ENCODE measurements around the gene POP4.
A peak's percentile ranks its signal among the peaks of the same experiment; 100 is the strongest.

The POP4 gene

GRCh38 chr19:29664753-29665214 lies 58.7 kb downstream of the POP4 start:
- DNase-seq = no peak

- peak; percentile 84 for DNase-seq
Measured at GRCh38 chr19:29665215-29665825, 59.2 kb downstream of the POP4 start, which contains the start of gene PLEKHF1. TSS of gene PLEKHF1 (plus strand) at chr19:29665461. CDS start at chr19:29673840, 8,379 bp downstream.

GRCh38 chr19:29665826-29666577 lies 59.9 kb downstream of the POP4 start:
- DNase-seq = no peak
